HG02588 (cell line): ENCODE results near the gene HMCN1.

ENCODE experiments used
- ATAC-seq: cut with Tn5 transposase; IDR thresholded peaks from one replicate; pipeline ENCODE4 v1.9.1; 2021; ENCODE audit warnings: mild to moderate bottlenecking, moderate library complexity; ENCODE audit not compliant: unreplicated experiment

Gene HMCN1

DNA sequence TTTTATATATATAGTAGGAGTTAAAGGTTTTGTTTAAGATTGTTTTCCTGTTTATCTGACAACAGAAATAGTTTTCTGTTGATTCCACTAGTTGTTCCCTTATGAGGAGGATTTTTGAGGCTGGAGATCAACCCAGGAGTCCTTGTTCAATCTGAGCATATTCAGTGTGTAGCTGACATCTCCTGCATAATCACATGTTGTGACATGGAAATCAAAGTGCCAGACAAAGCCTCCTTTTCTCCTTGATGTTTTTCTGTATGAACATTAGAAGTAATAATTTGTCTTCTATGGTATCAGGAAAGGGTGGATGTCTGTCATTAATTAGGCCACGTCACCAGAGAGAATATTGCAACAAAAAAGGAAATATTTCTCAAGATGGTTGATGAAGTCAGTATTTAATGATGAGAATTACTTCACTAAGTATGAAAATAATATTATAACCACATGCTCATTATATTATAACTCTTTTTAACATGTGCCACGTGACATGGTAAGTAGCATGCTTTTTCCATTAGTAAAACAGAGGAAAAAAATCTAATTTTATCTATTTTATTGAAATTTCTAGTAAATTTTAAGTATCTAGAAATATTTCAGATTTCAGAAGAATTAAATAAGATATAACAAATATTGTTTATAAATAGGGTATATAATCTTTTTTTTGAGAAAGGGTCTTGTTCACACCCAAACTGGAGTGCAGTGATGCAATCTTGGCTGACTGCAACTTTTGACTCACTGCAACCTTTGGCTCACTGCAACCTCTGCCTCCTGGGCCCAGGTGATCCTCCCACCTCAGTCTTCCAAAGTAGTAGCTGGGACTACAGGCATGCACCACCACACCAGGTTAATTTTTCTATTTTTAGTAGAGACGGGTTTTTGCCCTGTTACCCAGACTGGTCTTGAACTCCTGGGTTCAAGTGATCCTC is 223.5 kb downstream of the HMCN1 start:
- ATAC-seq, result no peak

DNA sequence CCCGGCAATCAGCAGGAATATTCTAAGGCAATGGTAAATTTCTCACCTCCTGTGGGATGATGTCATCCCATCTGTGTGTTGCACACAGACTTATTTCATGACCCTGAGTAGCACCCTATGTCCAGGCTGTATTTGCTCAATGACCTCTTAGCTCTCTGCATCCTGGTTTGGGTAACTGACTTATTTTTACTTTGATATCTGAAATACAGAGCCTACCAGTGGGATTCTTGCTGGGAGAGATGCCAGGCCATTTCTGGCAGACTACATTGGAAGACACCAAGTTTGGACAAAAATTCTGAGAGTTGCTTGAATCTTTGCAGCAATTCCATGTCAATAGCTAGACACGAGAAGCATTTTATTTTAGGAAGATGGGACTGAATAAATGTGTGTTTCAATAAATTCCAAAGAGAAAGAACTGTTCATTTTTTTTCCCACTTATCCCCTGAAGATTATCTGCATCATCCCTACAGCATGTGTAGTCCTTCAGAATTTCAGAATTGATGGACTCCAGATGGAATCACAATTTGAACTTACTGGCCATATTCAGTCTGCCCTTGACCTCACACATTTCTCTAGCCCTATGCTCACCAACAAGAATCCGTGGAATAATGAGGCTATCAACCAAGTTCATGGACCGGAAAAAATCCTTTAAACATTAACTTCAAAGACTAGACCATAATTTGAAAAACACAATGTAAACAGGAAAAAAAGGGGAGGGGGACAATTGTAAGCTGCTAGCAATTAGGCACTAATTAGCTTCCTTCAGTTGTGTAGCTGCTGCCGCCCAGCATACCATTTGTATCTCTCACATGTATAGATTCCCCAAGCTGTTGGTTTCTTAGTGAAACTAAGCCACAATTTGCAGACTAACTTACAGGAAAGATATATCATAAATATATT is 226.5 kb downstream of the HMCN1 start:
- no peak for ATAC-seq

DNA sequence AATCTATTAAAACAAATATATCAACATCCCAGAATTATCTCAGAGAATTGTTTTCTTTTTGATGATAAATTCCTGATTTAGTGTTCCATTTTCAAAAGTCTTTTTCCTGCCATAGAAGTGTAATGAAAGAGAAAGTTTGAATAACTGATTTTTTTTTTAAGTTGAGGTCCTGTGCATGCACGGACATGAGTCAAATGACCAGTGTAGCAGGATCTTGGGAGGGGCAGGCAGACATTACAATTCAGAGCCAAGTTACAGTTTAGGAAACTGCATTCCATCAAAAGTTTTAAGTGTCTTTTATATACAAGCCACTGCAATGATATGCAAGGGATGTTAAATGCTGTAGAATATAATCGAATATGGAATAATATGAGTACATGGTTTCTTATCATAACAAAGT is 227.5 kb downstream of the HMCN1 start:
- ATAC-seq, result no peak

DNA sequence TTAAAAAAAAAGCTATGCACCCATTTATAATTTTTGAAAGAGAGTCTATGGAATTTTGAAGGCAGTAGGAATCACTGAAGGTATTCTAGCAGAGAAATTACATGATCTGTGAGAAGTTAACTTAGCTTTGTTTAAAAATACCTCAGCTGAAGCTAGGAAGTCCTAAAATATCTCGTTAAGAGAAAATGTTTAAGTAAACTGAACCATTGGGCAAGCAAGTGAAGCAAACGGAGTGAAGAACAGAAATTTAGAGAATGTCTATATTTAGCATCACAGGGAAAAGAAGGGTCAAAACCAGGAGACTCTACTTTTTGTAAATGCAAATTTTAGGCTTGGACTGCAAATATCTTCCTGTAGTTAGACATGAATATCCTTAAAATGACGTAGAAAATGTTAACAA is 230.8 kb downstream of the HMCN1 start:
- no peak for ATAC-seq

DNA sequence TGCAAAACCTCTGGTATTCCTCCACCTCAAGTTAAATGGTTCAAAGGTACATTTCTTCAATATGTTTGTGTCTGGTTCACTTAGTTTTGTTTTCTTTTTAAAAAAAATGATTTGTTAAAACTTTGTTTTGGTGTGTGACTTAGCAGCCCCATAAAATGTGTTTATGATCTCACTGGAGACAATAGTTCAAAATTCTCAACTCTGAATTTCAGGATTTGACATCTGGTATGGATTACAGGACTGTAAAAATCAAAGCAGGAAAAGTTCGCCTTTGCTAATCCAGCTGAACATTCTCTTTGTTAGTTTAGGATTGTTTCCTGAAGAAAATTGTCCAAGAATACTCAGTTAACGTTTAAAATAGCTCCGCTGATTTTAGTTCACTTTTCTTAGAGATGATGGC is 231.7 kb downstream of the HMCN1 start:
- ATAC-seq, result no peak

DNA sequence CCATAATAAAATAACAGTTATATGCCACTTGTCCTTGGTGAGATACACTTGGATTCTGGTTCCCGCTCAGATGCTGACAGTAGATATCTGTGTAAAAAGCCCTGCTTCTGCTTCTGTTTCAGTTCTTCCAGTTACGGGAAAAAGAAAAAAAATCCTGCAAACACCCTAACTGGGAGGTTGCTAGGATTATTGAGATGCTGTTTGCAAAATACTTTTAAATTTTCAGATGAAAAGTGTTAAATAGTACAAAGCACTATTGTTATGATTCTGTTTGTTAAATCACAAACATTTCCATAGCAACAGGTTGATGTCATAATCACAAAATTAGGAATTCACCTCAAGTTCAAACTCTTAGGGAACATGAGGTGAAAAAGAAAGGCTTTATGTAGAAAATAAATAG is 232.3 kb downstream of the HMCN1 start:
- ATAC-seq, result no peak

DNA sequence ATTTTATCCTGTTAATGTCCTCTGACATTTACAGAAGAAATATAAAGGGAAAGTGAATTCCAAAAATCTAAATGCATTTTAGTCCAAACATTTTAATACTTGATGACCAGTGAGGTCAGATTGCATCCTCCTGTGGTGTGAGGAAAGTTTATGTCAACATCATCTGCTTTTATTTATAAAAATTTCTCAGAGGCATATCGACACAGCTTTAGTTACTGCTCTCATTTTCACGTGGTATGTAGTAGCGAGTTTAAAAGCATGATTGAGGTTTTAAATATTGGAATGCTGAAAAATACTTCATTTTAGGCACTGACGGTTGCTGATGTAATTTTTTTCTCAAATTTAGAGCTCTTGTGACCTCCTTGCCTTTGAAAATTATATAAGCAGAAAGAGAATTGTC is 234.8 kb downstream of the HMCN1 start:
- ATAC-seq, result no peak

DNA sequence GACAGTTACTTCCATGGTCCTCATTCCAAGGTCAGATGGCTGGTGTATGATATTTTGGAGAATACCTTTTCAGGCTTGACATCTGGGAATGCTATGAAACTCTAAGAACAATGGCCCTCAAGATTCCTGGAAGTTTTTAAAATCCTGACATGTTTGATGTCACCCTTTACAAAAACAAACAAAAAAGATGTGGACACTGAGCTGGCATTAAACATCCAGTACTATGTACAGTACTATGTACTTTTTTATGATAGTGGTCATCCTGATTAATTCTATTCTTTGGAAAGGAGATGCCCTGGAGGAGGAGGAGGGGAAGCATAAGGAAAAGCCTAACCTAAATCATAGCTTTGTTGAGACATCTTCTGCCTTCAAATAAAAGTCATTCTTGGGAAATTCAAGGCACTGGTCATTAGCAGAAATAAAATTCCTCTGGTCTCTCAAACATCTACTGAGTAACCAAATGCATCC is 235.4 kb downstream of the HMCN1 start:
- ATAC-seq, result no peak

DNA sequence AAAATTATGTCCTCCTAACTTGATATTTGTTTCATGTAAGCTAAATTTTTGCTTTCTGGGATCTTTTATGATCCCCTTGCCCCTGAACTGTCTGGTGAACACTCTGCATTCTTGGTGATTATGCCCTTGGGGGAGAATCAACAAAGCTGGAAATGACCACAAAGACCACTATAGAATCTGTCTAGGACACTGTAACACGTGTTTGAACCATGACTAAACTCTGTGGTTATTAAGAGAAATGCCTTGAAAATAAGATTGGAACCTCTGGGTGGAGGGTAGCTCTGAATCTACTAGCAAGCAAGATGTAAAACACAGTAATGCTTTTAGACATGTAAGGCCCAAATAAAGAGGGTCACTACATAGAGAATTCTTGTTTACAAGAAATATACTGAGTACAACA is 237.5 kb downstream of the HMCN1 start:
- ATAC-seq, result no peak

DNA sequence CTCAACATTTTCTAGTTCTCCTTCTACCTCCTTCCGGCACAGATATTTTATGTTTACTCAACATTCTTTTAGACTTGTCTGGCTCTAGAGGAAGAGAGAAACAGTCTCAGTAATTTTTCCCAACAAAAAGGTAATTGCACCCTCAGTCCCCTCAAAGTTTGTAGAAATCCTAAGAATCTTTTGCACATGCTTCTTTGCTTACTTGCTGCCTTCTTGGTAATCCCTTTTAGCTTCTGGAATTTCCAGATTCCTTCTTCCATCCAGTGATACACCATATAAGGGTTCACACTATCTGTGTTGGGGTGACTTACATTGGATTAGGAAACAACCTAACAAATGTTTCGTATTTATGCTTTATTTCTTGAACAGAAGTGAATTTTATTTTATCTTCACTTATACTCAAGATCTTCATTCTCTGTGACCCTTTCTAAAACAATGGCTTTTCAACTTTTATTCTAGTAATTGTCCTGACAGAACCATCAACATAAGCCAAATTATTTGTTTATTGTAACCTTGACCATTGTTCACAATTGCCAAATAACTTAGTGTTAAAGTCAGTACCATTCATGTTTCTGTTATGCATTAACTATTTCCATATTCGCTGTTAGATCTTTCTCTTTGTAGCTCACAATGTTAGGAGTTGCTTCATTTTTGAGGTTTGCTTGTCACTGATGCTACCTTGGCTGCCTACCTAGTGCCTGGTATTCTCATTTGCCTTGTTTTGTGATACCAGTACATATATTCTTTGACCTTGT is 238.1 kb downstream of the HMCN1 start:
- ATAC-seq, result no peak

DNA sequence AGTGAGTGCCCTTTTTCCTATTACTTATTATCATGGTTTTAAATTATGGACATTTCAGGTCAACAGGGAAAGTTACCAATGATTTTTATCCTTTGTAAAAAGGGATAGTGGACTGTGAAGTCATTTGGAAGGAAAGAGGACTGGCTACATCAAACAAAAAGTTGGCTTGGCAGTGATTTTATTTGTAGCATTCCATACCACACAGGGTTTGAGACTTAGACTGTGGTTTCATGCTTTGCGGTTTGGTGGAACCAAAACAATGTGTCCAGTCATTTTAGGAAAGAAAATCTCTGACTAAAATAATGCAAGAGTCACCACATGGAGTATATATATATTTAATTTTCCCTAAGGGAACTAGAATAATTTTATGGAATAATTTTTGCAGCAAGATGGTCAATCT is 239.5 kb downstream of the HMCN1 start:
- ATAC-seq, result no peak

DNA sequence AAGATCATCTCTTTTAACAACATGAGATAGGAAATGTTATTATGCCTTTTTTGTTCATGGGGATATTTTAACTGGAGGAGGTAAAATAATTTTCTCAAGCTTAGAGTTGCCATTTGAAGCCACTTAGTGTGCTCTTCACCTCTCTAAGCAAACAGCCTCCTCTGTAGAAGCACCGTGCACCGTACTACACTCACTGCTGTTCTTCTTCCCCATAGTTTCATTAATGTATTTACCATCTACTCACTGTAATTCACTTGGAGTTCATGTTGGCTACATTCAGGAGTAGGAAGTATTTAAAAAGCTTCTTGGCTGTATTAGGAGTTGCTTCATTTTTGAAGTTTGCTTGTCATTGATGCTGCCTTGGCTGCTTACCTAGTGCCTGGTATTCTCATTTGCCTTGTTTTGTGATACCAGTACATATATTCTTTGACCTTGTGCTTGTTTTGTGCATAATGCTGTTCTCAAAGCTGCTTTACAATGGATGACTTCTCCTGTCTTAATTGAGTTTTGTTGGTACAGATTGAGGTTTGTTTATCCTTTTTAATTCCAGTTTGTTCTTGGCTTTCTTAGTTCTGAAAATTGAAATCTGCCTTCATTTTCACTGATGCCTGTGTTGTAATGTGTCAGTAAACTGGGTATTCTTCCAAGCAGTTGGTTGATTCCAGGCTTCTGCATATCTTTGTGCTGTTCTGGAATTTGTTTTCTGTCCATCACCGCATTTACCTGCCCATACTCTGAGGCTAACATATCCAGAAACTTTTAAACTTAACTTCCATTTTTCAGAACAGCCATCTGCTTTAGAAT is 240.4 kb downstream of the HMCN1 start:
- ATAC-seq, result no peak

DNA sequence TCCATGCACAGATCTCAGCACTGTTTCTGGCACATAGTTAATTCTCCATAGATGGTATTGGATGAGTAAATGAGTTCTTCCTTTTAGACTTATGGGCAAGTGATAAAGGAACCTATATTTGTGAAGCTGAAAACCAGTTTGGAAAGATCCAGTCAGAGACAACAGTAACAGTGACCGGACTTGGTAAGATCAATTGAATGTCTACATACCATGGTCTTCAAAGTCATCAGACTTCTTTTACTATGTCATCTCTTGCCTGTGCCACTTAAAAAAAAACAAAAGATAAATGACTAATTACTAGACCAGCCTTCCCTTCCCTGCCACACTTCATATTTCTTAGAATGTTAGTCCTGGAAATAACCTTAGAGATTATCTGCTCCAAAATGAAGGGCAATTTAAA is 246.7 kb downstream of the HMCN1 start:
- no peak for ATAC-seq

DNA sequence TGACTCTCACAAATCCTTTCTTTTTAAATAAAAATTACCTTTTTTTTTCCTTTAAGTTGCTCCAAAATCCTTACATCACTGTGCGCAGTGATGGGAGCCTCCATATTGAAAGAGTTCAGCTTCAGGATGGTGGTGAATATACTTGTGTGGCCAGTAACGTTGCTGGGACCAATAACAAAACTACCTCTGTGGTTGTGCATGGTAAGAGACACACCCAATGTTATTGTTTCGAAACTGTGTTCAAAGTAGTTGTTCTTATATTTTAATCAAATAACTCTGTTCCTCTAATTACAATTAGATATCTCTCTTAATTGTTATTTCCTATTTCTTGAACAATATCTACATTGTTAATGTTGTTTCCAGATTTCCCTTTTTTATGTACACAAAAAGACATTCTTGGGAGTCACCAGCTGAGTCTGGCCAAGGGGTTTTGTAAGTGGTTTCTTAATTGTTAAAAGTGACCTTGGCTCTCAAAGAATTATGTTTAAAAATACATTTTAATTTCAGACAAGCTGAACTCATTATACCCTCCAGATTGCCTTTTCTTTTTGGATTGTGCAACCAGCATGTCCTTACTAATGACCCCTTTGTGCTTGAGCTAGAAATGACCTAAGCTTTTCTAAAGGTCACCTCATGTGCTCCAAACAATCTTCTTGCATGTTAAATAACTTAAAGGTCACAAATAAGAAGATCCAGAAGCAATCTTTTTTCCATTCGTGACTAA is 250.1 kb downstream of the HMCN1 start:
- no peak for ATAC-seq

DNA sequence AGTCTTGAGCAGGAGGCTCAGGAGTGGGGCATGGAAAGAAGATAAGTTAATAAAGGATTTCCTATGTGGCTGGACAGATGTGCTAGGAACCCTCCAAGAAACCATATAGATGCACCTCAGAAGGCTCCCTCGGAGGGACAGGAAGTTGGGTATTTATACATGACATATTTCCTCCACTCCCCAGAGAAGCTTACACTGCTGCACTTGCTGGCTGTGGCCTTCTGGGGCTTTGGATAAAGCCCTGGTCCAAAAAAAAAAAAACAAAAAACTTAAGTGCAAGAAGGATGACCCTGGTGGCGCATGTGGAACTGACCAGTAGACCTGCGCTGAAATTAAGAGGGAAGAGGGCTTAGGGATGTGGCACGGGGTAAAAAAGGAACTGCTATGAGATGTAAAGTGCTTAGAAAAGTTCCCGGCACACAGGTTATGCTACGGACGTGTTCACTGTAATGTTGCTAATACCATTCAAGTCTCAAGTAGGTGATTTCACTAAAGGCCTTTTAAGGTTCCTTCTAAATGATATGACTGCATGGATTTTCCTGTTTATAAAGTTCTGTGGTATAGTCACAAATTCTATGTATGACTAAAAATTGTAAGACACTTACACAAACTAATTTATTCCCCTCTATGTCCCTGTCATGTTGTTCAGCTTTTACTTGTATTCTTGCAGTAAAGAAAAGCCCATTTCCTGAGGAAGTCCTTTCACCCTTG is 253.6 kb downstream of the HMCN1 start:
- ATAC-seq, result no peak

DNA sequence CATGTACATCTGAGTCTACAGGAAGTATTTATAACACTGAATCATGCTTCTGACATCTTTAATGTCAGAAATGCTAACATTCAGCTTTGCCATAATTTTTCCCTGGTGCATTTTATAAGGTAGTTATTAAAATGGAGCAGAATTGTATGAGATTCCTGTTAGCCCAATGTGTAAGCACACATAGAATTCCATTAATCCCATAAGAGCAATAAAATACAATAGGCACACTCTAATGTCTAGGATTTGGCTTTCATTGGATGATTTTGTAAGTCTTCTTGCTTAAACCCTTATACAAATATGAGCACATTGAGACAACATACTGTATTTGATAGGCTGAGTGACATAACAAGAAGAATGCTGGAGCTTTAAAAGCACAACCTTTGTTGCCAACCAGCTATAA is 256.4 kb downstream of the HMCN1 start:
- ATAC-seq, result no peak

DNA sequence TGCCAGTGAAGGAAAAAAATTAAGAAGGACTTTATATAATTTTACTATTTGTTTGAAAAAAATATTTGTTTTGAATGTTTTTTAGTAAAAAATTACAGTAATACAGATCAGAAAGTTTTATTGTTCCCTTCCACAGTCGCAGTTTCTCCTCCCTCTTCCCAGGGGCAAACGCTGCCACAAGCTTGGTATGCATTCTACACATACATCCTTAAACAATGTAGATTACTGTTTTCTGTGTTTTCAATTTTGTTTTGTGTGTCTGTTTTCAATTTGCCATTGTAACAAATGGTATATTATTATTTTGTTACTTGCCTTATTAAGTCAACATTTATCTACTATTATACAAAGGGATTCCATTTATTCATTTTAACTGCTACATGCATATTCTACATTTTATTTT is 257.1 kb downstream of the HMCN1 start:
- no peak for ATAC-seq

DNA sequence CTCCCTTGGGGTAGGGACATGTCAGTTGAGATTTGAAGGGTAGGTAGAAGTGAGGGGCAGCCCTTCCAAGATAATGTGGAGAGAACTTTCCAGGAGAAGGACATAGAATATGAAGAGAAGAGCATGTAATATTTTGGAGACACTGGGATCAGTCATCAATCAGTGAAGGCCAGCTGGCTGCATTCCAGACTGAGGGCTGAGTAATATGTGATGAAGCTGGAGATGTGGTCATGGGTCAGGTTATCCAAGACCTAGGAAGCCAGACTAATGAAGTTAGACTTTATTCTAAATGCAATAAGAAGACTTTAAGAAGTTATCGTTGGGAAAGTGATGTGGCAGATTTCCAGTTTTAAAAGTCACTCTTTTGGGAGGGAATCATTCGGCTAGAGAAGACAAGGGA is 262.0 kb downstream of the HMCN1 start:
- no peak for ATAC-seq

DNA sequence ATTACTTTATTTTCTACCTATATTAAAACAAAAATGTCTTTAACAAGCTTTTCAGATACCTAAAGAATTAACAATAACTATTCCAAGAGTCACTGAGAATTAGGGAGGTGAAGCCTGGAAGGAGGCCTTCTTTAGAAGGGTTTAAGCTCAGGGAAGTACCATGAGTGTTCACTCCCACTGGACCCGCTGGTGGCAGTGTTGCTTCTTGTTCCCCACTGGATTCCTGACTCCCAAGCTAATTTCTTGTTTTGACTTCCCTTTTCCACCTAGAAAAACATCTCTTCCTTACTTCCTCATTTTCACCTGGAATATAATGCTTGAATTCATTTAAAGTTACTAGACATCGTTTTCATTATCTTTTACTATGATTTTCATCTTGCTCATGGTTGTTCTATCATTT is 264.2 kb downstream of the HMCN1 start:
- ATAC-seq, result no peak
